GM12801 (cell line): ENCODE results near the gene HSPG2.

Experiments used
- TF ChIP-seq, protein P1 (sequence below): IDR thresholded peaks from one replicate; pipeline ENCODE4 v1.5.1; 2011; ENCODE audit warnings: control low read depth; ENCODE audit not compliant: insufficient read length; ENCODE audit errors: extremely low read depth

The HSPG2 gene

DNA sequence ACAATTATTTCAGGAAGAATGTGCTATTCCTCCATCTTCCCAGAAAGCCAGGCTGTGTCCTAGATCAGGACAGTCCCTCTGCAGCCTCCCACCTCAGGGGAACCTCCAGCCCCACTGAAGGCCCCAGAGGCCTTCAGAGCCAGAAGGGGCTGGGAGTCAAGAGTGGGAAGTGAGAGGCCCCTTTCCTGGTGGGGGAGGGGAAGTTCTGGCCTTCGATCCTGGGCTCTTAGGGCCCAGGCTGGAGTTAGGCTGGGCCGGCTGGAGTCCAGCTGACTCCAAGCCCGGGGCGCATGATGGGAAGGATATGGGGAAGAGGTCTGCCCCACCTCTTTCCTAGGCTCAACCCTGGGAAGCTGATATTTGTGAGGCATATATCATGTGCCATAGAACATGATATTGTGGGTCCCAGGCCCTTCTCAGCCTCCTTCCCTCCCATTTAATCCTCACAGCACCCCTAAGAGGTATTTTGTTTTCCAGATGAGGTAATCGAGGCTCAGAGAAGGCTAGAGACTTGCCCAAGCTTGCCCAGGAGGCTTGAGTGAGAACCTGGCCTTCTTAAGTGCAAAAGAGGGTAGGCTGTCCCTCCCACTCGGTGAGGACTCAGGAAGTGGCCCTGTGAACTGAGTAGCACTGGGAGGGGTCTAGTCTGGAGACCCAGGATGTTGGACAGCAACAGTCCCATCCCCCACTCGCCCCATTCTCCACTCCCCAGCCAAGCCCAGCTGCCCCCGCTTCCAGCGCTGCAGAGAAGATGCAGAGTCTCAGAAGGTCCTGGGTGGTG lies 18.6 kb upstream of the HSPG2 start:
- TF ChIP-seq, protein P1, sequence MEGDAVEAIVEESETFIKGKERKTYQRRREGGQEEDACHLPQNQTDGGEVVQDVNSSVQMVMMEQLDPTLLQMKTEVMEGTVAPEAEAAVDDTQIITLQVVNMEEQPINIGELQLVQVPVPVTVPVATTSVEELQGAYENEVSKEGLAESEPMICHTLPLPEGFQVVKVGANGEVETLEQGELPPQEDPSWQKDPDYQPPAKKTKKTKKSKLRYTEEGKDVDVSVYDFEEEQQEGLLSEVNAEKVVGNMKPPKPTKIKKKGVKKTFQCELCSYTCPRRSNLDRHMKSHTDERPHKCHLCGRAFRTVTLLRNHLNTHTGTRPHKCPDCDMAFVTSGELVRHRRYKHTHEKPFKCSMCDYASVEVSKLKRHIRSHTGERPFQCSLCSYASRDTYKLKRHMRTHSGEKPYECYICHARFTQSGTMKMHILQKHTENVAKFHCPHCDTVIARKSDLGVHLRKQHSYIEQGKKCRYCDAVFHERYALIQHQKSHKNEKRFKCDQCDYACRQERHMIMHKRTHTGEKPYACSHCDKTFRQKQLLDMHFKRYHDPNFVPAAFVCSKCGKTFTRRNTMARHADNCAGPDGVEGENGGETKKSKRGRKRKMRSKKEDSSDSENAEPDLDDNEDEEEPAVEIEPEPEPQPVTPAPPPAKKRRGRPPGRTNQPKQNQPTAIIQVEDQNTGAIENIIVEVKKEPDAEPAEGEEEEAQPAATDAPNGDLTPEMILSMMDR: no peak

DNA sequence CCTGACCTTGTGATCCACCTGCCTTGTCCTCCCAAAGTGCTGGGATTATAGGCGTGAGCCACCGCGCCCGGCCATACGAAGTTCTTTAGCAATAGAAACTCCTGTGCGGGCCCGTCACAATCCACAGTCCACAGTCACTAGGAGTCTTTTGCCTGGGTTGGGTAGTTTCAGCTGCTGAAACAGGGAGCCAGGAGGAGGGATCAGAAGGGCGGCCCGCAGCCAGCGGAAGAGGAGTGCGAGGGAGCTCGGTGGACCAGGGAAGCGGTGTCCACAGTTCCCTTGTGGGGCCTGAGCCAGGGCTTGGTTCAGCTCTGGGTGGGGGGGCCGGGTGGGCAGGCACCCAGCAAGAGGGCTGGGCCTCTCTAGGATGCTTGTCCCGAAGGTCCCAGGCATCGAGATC lies 17.9 kb upstream of the HSPG2 start:
- TF ChIP-seq, protein P1: no peak

DNA sequence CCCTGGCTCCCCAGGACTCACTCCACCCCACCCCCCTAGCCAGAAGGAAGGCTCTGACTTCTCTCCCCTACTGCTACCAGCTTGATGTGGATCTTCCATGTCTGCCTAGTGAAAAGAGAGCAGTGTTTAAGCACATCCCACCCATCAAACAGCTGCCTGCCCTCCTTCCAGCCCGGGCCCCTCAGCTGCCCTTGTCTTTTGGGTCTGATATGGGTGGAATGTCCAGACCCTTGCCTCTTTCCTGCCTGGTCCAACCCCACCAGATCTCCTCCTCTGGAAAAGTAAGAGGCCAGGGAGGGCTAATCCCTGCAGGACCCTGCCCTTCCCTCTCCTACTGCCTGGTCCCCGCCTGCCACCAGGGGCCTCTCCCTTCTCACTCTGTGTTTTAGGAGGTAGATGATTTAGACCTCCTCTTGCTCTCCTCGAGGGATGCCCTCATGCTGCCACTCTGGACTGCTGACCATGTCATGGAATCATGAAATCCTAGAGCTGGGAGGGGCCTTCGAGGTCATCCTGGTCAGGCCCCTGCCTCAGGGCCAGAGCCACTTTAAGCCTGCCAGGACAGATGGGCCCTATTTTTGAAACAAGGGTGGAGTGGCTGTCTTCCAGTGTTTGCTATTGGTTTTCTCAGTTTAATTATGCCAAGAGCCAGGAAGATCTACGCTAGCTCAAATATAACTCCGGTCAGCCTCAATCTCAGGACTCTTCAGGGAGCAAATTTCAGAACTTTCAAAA lies 15.8 kb upstream of the HSPG2 start:
- TF ChIP-seq, protein P1: no peak

DNA sequence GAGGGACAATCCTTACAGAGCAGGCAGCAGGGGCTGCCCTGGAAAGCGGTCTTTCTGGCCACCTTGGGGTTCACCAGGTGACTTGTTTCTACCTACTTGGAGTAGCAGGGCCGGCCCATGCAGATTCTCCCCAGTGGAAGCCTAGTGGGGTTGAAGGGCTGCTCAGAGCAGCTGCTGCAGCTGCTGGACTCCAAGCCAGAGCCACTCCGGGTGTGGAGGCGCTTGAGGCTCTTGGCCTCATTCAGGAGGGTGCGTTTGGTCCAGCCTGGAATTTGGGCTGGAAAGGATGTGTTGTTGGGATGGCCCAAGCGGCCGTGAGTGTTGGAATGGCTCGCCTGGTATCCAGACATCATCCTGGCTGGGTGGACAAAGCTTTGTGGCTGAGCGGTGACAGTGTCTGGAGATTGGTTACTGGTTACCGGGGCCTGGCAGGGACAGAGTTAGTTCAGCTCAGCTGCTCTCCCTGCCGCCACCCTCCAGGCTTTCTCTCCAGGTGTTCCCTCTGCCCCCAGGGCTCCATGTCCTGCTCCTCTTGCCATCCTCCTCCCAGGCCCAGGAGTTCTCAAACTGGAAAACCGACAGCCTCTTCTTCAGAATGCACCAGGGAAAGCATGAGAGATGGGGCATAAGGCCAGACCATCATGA lies 14.2 kb upstream of the HSPG2 start:
- TF ChIP-seq, protein P1: no peak

DNA sequence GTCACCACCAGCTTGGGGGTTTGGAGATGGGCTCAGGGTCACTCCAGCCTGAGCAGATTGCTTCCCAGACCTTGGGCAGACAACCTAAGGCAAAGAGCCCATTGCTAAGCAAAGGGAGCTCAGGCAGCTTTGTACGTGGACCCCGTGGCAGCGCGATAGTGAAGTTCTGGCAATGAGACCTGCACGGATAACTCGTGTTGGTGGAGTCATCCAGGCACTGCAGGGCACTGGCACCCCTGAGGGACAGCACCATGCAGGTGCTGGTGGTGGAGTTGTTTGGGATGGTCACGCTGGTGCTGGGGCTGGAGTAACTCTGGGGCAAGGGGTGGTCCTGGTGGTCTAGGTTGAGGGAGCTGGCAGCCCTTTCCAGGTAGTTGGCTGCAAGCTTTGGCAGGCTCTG lies 13.6 kb upstream of the HSPG2 start:
- TF ChIP-seq, protein P1: no peak

DNA sequence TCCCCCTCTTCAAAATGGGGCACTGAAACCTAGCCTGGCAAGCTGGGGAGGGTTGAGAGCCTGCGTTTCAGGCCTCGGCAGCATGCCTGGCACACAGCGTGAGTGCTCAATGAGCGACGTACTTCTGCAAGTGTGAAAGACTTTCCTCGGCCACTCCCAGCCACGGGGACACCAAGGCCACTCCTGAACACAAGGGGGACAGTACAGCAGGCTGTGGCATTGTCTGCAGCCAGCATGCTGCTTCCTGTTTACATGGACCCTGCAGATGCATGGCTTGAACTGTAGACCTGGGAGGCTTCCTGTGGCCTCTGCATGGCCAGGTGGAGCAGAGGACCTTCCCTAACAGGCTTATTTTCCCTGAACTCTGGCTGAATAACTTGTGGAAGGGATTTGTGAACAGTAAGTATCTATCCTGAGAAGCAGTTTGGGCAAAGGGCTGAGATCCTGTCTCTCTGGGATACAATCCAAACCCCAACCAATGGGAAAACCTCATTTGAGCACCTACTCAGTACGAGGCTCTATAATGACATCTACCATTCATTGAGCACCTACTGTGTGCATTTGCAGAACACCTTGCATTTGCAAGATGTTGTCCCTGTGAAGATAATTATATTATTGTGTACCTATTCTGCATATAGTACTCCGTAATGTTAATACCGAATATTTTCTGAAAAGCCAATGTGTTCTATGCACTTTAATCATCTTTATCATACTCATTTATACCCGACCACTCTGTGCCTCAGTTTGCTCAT lies 9.9 kb upstream of the HSPG2 start:
- TF ChIP-seq, protein P1: no peak

DNA sequence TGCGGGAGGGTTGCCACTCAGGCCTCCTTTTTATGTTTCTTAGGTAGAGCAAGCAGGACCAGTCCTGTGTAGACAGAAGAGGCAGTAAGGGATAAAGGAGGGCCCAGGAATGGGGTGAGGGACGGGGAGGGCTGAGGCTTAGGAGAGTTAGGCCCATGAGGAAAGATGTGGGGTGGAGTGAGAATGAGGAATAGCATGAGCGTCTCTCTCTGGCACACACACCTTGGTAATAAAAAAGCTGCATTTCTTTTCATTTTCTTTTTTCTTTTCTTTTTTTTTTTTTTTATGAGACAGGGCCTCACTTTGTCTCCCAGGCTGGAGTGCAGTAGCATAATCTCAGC lies 7.6 kb upstream of the HSPG2 start:
- TF ChIP-seq, protein P1: no peak
